PC-9 (cell line): Measurements from ENCODE around the gene PSMG3. TPM values are rescaled to one million over a fixed set of nuclear protein-coding genes. Genes with fewer than 3 reads are reported as not detected.
"Not testable (repeated sequence)": the region's sequence is repeated elsewhere in the genome, so short reads cannot be mapped to it uniquely, and the experiment has no call there.

ENCODE experiments used
- BruUV-seq: library from RNA; stranded (reverse); fragments of 400-500 nt; replicated peaks from 2 replicates; lab custom pipeline; 2021; lab: Mats Ljungman, UMichigan
- CTCF ChIA-PET: fragments of 300-600 bp; sonication (Branson Sonifier 250); formaldehyde crosslinking; loops from one replicate; lab custom pipeline; 2022; ENCODE audit warnings: antibody characterized with exemption; lab: Charles Lee
- POLR2A ChIA-PET: fragments of 300-600 bp; sonication (Branson Sonifier 250); formaldehyde crosslinking; loops from one replicate; lab custom pipeline; 2022; ENCODE audit warnings: antibody characterized with exemption; ENCODE audit not compliant: unreplicated experiment; lab: Charles Lee
- DNase-seq, 2 experiments: peaks; one replicate each; pipeline versions ENCODE4 v3.0.0 to v3.0.0-alpha.2; 2015 to 2022; ENCODE audit warnings: mixed read lengths in 1 of 2
- H2AFZ ChIP-seq: fragments of 200-600 bp; sonication (generic); 2 replicates; pipeline ENCODE4 v1.8.1; 2017; ENCODE audit warnings: antibody characterized with exemption
- H3F3A ChIP-seq: fragments of 200-600 bp; sonication (generic); 2 replicates; pipeline ENCODE4 v1.8.1; 2017; ENCODE audit warnings: antibody characterized with exemption, mild to moderate bottlenecking, low read depth; ENCODE audit not compliant: insufficient read depth
- H3K27ac ChIP-seq: fragments of 200-600 bp; sonication (generic); 2 replicates; pipeline ENCODE4 v1.6.1; 2016; ENCODE audit warnings: mixed run types
- H3K27me3 ChIP-seq: fragments of 200-600 bp; sonication (generic); 2 replicates; pipeline ENCODE4 v1.6.1; 2016; ENCODE audit warnings: low read depth, mixed run types; ENCODE audit not compliant: insufficient read depth
- H3K36me3 ChIP-seq: fragments of 200-600 bp; sonication (generic); 2 replicates; pipeline ENCODE4 v1.6.1; 2016; ENCODE audit warnings: low read depth, mixed run types
- H3K4me1 ChIP-seq: fragments of 200-600 bp; sonication (generic); replicated peaks from 2 replicates; pipeline ENCODE4 v1.6.1; 2016; ENCODE audit warnings: mixed run types; ENCODE audit not compliant: insufficient read depth
- H3K4me2 ChIP-seq: fragments of 200-600 bp; sonication (generic); 2 replicates; pipeline ENCODE4 v1.6.1; 2017; ENCODE audit warnings: mixed run types
- H3K4me3 ChIP-seq: fragments of 200-600 bp; sonication (generic); 2 replicates; pipeline ENCODE4 v1.6.1; 2016; ENCODE audit warnings: mixed run types
- H3K79me2 ChIP-seq: fragments of 200-600 bp; sonication (generic); 2 replicates; pipeline ENCODE4 v1.6.1; 2017; ENCODE audit warnings: low read depth, mixed run types
- H3K9me2 ChIP-seq: fragments of 200-600 bp; sonication (generic); 2 replicates; pipeline ENCODE4 v1.8.1; 2017; ENCODE audit warnings: mild to moderate bottlenecking; ENCODE audit not compliant: insufficient read depth
- H3K9me3 ChIP-seq: fragments of 200-600 bp; sonication (generic); 2 replicates; pipeline ENCODE4 v1.8.1; 2016; ENCODE audit warnings: low read depth; ENCODE audit not compliant: insufficient read depth
- H4K20me1 ChIP-seq: fragments of 200-600 bp; sonication (generic); 2 replicates; pipeline ENCODE4 v1.8.1; 2017; ENCODE audit not compliant: insufficient read depth
- EZH2 ChIP-seq: fragments of 200-600 bp; sonication (generic); IDR thresholded peaks from 2 replicates; pipeline ENCODE4 v1.8.0; 2017; ENCODE audit warnings: antibody characterized with exemption, low read depth
- intact Hi-C: fragments of 100-400 bp; cut with micrococcal nuclease; formaldehyde crosslinking; loops from one replicate; pipeline ENCODE4 v1.10.0; 2022; ENCODE audit not compliant: unreplicated experiment
- total RNA-seq: library from RNA; stranded (reverse); gene quantifications from 2 replicates; pipeline ENCODE4 v1.2.3, GENCODE V29; 2021
- TF ChIP-seq, protein P1 (sequence below): fragments of 200-600 bp; sonication (generic); conservative IDR thresholded peaks from 2 replicates; pipeline ENCODE4 v1.6.1; 2017; ENCODE audit warnings: mixed run types, antibody characterized with exemption, mild to moderate bottlenecking, moderate library complexity

PSMG3 gene
- total RNA-seq, 1 experiment from 2014 or later: 63.3 TPM

DNA sequence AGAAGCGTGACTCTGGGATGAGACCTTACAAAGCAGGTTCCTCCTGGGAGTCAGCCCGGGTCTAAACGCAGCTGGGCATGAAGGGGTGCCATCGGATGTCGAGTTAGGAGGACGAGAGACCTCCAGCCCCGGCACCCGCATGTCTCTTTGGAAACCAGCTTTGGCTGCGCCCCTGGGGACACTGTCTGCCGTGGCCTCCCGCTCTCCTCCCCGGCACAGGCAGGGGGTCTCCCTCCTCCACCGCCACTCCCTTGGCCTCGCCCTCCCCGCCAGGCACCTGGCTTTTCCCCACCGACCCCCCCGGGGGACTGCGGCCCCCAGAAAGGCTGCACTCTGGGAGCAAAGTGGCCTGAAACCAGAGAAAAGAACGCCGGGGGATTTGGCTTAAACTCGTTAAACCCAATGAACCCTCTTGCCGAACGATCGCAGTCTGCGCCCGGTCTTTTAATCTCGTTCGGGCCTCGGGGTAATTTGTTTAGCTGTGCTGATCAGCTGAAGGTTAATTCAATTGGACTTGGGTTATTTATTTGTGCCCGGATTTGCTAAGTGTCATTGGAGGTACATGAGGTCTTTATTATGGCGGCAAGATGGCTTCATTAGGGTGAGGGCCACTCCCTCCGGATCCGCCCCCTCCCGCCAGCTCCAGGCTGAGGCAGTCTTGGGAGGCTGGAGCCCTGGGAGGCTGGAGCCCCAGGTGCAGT is 16.4 kb upstream of the PSMG3 start:
- TF ChIP-seq EZH2: 0 out of 2 replicates have a peak, but pooled peaks have one; percentile 75
- TF ChIP-seq, protein P1, sequence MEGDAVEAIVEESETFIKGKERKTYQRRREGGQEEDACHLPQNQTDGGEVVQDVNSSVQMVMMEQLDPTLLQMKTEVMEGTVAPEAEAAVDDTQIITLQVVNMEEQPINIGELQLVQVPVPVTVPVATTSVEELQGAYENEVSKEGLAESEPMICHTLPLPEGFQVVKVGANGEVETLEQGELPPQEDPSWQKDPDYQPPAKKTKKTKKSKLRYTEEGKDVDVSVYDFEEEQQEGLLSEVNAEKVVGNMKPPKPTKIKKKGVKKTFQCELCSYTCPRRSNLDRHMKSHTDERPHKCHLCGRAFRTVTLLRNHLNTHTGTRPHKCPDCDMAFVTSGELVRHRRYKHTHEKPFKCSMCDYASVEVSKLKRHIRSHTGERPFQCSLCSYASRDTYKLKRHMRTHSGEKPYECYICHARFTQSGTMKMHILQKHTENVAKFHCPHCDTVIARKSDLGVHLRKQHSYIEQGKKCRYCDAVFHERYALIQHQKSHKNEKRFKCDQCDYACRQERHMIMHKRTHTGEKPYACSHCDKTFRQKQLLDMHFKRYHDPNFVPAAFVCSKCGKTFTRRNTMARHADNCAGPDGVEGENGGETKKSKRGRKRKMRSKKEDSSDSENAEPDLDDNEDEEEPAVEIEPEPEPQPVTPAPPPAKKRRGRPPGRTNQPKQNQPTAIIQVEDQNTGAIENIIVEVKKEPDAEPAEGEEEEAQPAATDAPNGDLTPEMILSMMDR: no peak
- no peak overlapping the region for H3K4me3 ChIP-seq
- H3K27ac ChIP-seq: no peak overlapping the region
- BruUV-seq: no TSS peak
- peaks cover 72% of the 10 kb centered on the region for H3K27me3 ChIP-seq
- H3K4me2 ChIP-seq: no peak overlapping the region
- POLR2A ChIA-PET: no interaction called here
- no peaks in the 10 kb centered on the region for H3K79me2 ChIP-seq
- H3K9me3 ChIP-seq: no peaks in the 10 kb centered on the region
- no peaks in the 10 kb centered on the region for H3K9me2 ChIP-seq
- H3K4me1 ChIP-seq: no peaks in the 10 kb centered on the region
- H4K20me1 ChIP-seq: peaks cover 7% of the 10 kb centered on the region; the same call in 1 of the 2 replicates
- H2AFZ ChIP-seq: no peak overlapping the region
- no peak for DNase-seq
- intact Hi-C loops: no loop called here
- no peaks in the 10 kb centered on the region for H3K36me3 ChIP-seq
- CTCF ChIA-PET: no interaction called here
- H3F3A ChIP-seq: no peaks in the 10 kb centered on the region

DNA sequence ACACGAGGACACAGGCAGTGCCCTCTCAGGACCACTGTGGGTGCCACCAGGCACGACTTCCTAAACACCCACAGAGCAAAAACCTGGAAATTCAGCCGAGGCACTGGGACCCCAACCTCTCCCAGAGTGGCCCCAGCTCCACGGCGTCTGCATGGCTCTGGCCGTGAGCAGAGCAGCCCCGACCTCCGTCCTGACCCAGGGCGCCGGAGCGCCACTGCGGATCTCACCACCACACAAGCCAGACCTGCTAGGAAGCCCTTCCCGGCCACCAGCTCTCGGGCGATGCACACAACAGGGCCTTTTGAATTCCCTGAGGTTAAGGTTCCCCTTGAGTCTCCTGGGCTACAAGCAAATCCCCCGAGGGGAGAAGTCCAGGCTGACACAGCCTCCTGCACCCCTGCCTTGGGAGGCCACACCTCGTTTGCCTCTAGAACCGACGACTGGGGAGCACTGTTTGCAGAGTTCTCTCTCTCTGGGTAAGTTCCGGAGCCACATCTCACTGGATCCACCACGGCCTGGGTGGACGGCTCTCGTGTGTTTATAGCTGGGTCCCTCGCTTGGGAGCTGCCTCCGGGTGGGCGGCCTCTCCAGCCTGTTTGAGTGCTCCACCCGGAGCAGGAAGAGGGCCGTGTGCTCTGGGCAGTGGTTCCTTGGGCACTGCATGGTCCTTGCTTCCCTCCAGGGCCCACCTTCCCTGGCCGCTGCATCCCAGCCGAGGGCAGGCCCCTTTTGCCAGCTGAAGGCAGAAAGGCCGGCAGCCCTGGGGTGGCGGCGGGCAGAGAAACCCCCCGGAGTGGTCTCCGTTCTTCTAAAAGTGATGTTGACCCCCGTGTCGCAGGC is 15.5 kb upstream of the PSMG3 start:
- Histone ChIP-seq H4K20me1 (peaks cover 7% of the 10 kb centered on the region; the same call in 1 of the 2 replicates), H3K4me1 (no peaks in the 10 kb centered on the region), H2AFZ (no peak overlapping the region), H3K9me2 (no peaks in the 10 kb centered on the region), H3K36me3 (no peaks in the 10 kb centered on the region), H3K27ac (no peak overlapping the region), H3F3A (no peaks in the 10 kb centered on the region), H3K79me2 (no peaks in the 10 kb centered on the region), H3K4me3 (no peak overlapping the region), H3K27me3 (peaks cover 63% of the 10 kb centered on the region), H3K9me3 (no peaks in the 10 kb centered on the region), H3K4me2 (no peak overlapping the region)
- intact Hi-C loops: no loop called here
- POLR2A ChIA-PET: no interaction called here
- CTCF ChIA-PET: interaction anchor here (0.5 to 0.6 kb wide), 2 partner anchors 11 to 1103 kb away, joined by 3 read pairs; no protein-coding TSS in a partner anchor
- TF ChIP-seq EZH2: no peak
- TF ChIP-seq, protein P1: no peak
- no TSS peak for BruUV-seq
- no peak for DNase-seq

DNA sequence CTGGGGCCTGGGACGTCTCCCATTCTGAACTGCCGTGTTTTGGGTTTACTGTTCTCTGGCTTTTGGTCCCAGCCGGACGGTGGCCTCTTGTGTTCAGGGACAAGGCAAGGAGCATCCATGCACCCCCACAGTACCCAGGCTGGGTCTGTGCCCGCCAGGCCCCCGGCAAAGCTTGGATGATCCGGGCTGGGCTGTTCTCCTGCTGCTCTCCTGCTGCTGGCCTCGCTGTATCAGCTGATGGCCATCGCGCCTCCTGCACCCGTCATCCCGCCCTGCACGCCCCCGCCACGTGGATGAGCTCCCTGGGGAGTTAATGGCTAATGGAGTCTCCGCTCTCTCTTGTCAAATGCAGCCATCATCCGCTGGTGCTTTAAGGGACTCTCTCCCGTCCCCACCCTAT is 14.9 kb upstream of the PSMG3 start:
- POLR2A ChIA-PET: no interaction called here
- Histone ChIP-seq H3K4me1 (no peaks in the 10 kb centered on the region), H3F3A (no peaks in the 10 kb centered on the region), H3K36me3 (no peaks in the 10 kb centered on the region), H3K9me2 (no peaks in the 10 kb centered on the region), H2AFZ (no peak overlapping the region), H3K27me3 (peaks cover 57% of the 10 kb centered on the region), H3K9me3 (no peaks in the 10 kb centered on the region), H3K27ac (no peak overlapping the region), H3K79me2 (no peaks in the 10 kb centered on the region), H4K20me1 (peaks cover 7% of the 10 kb centered on the region; the same call in 1 of the 2 replicates), H3K4me3 (no peak overlapping the region), H3K4me2 (no peak overlapping the region)
- DNase-seq: no peak
- CTCF ChIA-PET: interaction anchor here (0.5 to 0.6 kb wide), 2 partner anchors 10 to 1104 kb away, joined by 3 read pairs; no protein-coding TSS in a partner anchor
- BruUV-seq: no TSS peak
- intact Hi-C loops: no loop called here
- no peak for TF ChIP-seq EZH2
- TF ChIP-seq, protein P1: no peak

- H4K20me1 ChIP-seq, intact Hi-C loops, POLR2A ChIA-PET, H2AFZ ChIP-seq, H3K79me2 ChIP-seq, H3K27ac ChIP-seq, H3K4me2 ChIP-seq, H3K4me3 ChIP-seq, H3K9me2 ChIP-seq, H3F3A ChIP-seq, DNase-seq, H3K36me3 ChIP-seq, H3K4me1 ChIP-seq, H3K9me3 ChIP-seq, BruUV-seq: not testable (repeated sequence)
- peaks cover 44% of the 10 kb centered on the region for H3K27me3 ChIP-seq
- CTCF ChIA-PET: interaction anchor here (0.6 to 0.7 kb wide), 3 partner anchors 65 to 910 kb away, joined by 3 to 12 read pairs (median 5); no protein-coding TSS in a partner anchor
Observed at GRCh38 chr7:1583241-1583930, 13.6 kb upstream of the PSMG3 start.
